Activated CD8-positive, alpha-beta memory T cell treated with anti-CD3 and anti-CD28 coated beads for 36 hours (primary cell): ENCODE measurements around the gene SUCO. TPM values are rescaled to one million over a fixed set of nuclear protein-coding genes. Genes with fewer than 3 reads are reported as not detected.

ENCODE experiments used
- CTCF ChIA-PET: fragments of 350-600 bp; sonication (Branson Sonifier 250); formaldehyde crosslinking; loops from one replicate; lab custom pipeline; 2021; ENCODE audit warnings: antibody characterized with exemption; lab: Charles Lee
- POLR2A ChIA-PET: fragments of 350-600 bp; sonication (Branson Sonifier 250); formaldehyde crosslinking; loops from one replicate; lab custom pipeline; 2021; ENCODE audit warnings: antibody characterized with exemption; lab: Charles Lee
- total RNA-seq, 2 experiments: library from RNA; stranded (reverse); gene quantifications; one replicate each; pipeline ENCODE4 v1.2.3, GENCODE V29; 2021

SUCO gene
- total RNA-seq, 2 experiments from 2014 or later: 18.9 to 20.6 TPM

DNA sequence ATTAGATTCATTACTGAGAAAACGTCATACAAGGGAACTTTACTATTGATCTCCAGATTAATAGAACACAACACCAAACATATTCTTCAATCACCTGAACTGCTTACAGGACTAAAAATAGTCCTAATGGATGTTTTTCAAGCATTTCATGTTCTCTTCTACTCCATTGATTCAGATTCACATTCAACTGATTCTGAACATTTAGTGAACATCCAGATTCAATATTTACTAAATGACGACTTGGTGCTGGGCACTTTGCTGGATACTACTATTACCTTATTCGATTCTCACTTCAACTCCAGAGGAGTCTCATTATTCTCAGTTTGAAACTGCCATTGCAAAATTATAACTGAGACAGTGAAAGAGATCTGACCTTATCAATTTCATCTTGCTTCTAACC, 18.8 kb upstream of the SUCO start:
- POLR2A ChIA-PET: no interaction called here
- CTCF ChIA-PET: no interaction called here

DNA sequence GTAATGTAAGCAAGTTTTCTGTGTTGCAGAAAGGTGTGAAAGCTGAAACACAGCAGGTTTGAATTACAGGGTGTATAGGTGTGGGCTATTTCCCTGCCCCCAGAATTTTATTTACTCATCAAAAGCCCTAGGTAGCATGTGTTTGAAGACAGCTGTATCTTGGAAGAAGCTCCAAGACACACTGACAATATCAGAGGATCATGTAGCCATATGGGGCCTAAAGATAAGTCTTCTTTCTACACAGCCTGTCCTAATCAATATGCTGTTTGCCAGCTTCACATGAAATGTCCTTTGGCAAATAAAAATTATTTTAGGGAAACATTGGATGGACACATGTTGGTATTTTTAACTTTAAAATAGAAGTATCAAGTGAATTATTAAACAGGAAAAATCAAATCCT, 17.5 kb upstream of the SUCO start:
- POLR2A ChIA-PET: no interaction called here
- CTCF ChIA-PET: no interaction called here

GRCh38 chr1:172515927-172516326, 17.0 kb upstream of the SUCO start:
- POLR2A ChIA-PET: no interaction called here
- CTCF ChIA-PET: no interaction called here

GRCh38 chr1:172517081-172517480, 15.9 kb upstream of the SUCO start:
- CTCF ChIA-PET: no interaction called here

DNA sequence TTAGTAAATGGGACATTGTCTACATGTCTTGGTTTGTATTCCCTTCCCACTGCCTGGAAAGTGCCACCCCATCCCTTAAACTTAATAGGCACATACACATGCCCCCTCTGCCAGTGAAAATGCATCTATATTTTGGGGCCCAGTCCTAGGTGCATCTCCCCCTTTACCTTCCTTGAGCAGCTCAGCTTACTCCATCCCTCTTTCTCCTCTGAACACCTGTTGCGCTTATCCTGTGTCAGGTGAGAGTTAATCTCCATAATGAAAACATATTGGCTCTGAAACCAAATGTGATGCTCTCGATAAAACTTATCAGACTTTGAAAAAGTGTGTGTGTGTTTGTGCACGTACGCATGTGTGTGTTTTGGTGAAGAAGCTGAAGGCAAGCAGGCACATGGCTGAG, 15.4 kb upstream of the SUCO start:
- POLR2A ChIA-PET: no interaction called here

More at GRCh38 chr1:172517081-172517480, 15.9 kb upstream of the SUCO start:
- POLR2A ChIA-PET: no interaction called here

GRCh38 chr1:172529304-172529703, 3.6 kb upstream of the SUCO start:
- ChIA-PET POLR2A (no interaction called here), CTCF (interaction anchor here (1.1 kb wide), 1 partner anchor 78 kb away, joined by 4 read pairs; no protein-coding TSS in a partner anchor)

More for the DNA sequence above, 15.4 kb upstream of the SUCO start:
- CTCF ChIA-PET: no interaction called here

DNA sequence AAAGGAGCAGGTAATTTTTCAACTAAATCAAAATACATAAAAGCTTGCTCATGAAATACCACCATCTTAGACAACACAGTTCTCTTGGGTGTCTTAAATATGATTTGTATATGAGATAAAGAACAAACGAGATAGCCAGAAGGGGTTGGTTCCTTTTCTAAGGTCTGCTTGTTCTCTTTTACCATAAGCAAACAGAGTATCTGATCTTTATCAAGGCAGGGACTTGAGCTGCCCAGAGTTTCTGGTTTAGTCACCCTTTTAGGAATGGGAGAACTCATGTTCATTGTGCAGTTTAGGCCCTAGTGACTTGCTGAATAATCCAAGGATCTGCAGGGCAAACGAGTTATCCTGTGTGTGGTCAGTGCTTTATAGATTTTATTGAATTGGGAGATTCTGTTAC, 3.0 kb upstream of the SUCO start:
- ChIA-PET POLR2A (no interaction called here), CTCF (no interaction called here)

- ChIA-PET POLR2A (interaction anchor here (0.6 kb wide), 1 partner anchor 845 kb away, joined by 3 read pairs; no protein-coding TSS in a partner anchor), CTCF (interaction anchor here (1.1 kb wide), 1 partner anchor 196 kb away, joined by 3 read pairs; no protein-coding TSS in a partner anchor)
Observed at GRCh38 chr1:172531412-172532182, 1.4 kb upstream of the SUCO start.

GRCh38 chr1:172532183-172532699, 709 bp upstream of the SUCO start:
- CTCF ChIA-PET: interaction anchor here (1.1 kb wide), 1 partner anchor 196 kb away, joined by 3 read pairs; no protein-coding TSS in a partner anchor
- POLR2A ChIA-PET: interaction anchor here (0.6 to 1.0 kb wide), 3 partner anchors 126 to 844 kb away, joined by 3 to 4 read pairs (median 3); no protein-coding TSS in a partner anchor

DNA sequence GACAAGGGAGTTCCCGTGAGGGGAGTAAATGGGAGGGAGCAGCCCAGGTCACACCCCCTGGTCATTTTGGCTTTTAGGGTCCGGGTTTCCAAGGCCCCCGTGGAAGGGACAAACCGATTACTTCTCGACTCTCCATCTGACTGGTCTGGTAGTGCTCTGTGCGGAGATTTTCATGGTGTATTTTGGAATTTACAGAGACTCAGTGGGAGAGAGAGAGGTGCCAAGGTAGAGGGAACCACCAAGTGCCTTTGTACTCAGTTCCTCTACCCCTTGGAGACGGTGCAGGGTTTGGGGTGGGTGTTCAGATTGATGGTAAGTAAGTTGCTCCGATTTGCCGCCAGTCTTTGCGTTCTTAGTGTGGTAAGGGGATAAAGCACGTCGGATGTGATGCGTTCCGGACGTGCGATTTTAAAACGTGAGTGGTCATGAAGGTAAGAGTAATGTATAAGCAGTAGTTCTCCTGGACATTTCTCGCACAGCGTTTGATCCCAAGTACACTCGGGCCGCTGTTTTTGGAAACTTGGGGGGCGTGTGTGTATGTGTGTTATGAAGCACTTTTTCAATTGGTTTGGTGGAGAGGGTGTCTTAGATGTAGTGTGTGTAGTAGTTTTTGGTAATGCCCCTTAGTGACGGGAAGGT, 682 bp downstream of the SUCO start:
- ChIA-PET POLR2A (interaction anchor here (1.0 kb wide), 1 partner anchor 127 kb away, joined by 4 read pairs; no protein-coding TSS in a partner anchor), CTCF (no interaction called here)

GRCh38 chr1:172536256-172536655, 3.3 kb downstream of the SUCO start:
- ChIA-PET CTCF (no interaction called here), POLR2A (no interaction called here)

DNA sequence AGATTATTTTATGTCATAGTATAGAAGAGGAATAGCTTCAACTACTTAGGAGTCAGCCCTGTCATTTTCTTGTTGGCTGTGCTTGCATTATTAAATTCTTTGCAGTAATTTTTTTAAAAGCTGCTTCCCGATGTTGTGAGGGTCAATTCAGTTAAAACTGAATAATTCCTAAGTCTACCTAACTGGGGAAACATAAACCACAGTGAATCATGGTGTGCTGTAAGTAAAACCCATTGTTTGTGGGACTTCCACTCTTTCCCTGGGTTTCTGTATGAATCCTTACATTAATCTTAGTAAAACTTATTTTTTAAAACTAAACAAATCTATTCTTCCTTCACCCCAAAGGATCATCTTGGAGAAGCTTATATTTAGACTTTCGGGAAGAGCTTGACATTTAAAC, 4.4 kb downstream of the SUCO start:
- ChIA-PET POLR2A (no interaction called here), CTCF (interaction anchor here (0.6 kb wide), 1 partner anchor 18 kb away, joined by 3 read pairs; no protein-coding TSS in a partner anchor)

DNA sequence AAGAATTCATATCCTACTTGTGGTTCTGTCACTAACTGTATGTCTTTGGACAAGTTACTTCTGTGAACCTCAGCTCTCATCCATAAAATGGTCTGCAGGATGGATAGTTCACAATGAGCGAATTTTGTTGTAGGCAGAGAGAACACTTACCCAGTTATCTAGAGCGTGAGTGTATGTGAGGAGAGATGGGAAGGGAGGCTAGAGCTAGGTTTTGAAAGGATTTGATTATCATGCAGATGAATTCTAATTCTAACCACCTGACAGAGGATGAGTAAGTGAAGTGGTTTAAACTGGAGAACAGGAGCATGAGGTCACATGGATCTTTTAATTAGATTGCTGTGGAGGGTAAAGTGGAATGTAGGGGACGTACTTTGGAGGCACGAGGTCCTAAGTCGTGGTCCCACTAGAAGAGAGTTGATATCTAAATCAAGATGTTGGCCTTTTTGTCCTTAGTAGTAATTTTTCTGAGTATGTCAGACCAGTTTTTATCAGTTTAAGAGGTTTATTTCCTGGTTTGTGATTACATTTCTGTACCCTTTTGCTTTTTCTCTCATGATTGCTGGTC, 5.0 kb downstream of the SUCO start:
- CTCF ChIA-PET: interaction anchor here (0.6 kb wide), 1 partner anchor 18 kb away, joined by 3 read pairs; no protein-coding TSS in a partner anchor

GRCh38 chr1:172540635-172541034, 7.7 kb downstream of the SUCO start:
- POLR2A ChIA-PET: no interaction called here
- CTCF ChIA-PET: no interaction called here

More for the DNA sequence above, 5.0 kb downstream of the SUCO start:
- POLR2A ChIA-PET: no interaction called here

DNA sequence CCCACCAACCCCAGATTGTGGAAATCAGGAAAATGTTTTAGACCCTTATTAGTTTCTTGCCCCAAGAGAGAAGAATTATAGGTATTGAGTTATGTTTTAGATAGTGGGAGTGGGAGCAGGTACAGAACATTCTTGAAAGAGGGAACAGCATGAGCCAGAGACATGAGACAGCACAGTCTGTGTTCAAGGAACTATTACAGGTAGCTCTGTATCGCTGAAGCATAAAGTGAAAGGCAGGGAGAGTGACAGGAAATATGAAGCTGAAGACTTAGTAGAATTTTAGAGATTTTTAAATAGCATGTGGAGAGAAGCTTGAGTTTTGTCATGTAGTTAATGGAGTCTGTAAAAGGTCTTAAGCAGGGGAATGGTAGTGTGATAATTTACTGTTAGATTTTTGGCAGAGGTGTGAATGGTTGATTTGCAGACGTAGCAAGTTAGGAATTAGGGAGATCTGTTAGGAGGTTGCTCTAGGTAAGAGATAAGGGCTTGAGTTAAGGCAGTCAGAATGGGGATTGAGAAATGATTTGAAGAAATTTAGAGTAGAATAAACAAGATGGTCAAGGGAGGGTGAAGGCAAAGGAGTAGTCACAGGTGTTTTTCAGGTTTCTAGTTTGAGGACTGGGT, 11.6 kb downstream of the SUCO start:
- ChIA-PET POLR2A (no interaction called here), CTCF (interaction anchor here (0.6 kb wide), 1 partner anchor 138 kb away, joined by 3 read pairs; no protein-coding TSS in a partner anchor)

DNA sequence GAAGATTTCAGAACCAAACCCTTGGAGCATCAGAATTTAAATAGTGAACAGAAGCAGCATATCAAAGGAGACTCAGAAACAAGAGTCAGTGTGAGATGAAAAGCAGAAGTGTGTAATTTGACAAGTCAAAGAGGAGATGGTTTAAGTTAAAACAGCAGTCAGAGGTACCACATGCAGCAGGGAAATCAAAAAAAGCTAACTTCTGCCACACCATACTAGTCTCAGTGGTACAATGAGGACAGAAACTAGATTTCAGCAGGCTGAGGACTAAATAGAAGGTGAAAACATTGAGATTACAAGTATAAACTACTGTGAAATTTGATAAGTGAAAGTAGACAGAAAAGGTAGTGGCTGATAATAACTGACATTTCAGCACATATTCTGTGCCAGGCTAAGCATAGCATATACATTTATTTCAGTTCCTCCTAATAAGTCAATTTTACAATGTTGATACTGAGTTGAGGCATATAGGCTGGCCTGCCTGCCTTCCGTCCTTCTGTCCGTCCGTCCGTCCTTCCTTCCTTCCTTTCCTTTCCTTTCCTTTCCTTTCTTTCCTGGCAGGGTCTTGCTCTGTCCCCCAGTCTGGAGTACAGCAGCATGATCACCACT, 12.6 kb downstream of the SUCO start:
- ChIA-PET POLR2A (no interaction called here), CTCF (no interaction called here)

DNA sequence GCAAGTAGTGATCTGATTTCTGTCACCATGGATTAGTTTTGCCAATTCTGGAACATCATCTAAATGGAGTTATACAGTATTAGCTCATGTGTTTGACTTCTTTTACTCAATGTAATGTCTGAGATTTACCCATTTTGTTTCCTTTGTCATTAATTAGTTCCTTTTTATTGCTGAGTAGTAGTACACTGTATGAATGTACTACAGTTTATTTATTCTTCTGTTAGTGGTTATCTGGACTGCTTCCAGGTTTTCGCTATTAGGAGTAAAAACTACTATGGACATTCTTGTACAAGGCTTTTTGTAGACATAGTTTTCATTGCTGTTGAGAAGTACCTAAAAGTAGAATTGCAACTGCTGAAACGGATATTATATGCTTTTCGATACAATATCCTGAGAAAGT, 14.1 kb downstream of the SUCO start:
- CTCF ChIA-PET: no interaction called here

DNA sequence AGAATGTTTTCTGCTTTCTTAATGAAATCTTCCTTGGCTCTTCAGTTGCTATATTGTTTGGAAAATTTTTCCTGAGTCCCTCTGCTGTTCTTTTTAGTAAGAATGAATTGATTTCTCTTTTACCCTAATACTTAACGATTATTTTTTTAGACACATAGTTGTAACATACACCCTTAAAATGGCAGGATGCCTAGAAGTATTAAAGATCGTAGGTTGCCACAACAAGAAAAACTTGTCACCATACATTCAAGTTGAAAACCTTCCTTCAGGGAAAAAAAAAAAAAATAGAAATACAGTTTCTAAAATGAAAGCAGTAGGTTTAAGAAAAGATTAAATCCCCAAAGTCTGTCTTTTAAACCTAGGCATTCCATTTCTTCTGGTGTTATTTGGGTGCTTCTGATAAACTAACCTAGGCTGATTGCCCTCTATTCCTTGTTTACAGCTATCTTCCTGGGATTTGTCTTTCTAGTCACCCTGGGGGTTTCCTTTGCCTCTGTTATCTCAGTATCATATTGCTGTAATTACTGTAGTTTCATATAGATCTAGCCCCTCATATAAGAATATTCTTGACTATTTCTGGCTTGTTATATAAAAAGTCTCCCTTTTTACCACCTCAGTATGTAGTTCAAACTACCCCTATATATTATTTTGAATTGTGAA, 16.8 kb downstream of the SUCO start:
- CTCF ChIA-PET: no interaction called here

More for the DNA sequence above, 14.1 kb downstream of the SUCO start:
- POLR2A ChIA-PET: no interaction called here

More for the DNA sequence above, 16.8 kb downstream of the SUCO start:
- POLR2A ChIA-PET: interaction anchor here (0.7 kb wide), 1 partner anchor 1654 kb away, joined by 4 read pairs; no protein-coding TSS in a partner anchor
